B cell (primary cell): ENCODE results near the gene PDE3B. TPM values are rescaled to one million over a fixed set of nuclear protein-coding genes. Genes with fewer than 3 reads are reported as not detected.

ENCODE experiments used
- ATAC-seq: fragments of 200-7000 bp; cut with Tn5 transposase; one replicate; pipeline ENCODE4 v1.10.0; 2021; ENCODE audit warnings: low read depth, mild to moderate bottlenecking, moderate number of reproducible peaks, moderate library complexity
- CTCF ChIA-PET: fragments of 350-600 bp; sonication (Branson Sonifier 250); formaldehyde crosslinking; loops from one replicate; lab custom pipeline; 2021; ENCODE audit warnings: antibody characterized with exemption, inconsistent platforms; lab: Charles Lee
- POLR2A ChIA-PET: fragments of 350-600 bp; sonication (Branson Sonifier 250); formaldehyde crosslinking; loops from one replicate; lab custom pipeline; 2021; ENCODE audit warnings: antibody characterized with exemption; lab: Charles Lee
- DNase-seq: peaks from one replicate; pipeline ENCODE4 v3.0.0; 2013
- H2AFZ ChIP-seq: 2 replicates; pipeline ENCODE4 v1.6.1; 2012; ENCODE audit warnings: mild to moderate bottlenecking, low read depth, low read length; ENCODE audit not compliant: insufficient read depth, poor library complexity, severe bottlenecking
- H3K27ac ChIP-seq, 2 donors: 1 replicate in 1 of 2; 2 replicates in 1 of 2; pipeline ENCODE4 v1.5.1; 2012 to 2013; ENCODE audit warnings: low read length in 2 of 2, mild to moderate bottlenecking in 2 of 2, moderate library complexity in 1 of 2
- H3K27me3 ChIP-seq, 4 experiments: fragments of 200-600 bp in 1 of 4; sonication (generic) in 1 of 4; replicated peaks in 1 of 4; 1 replicate in 2 of 4; 2 replicates in 2 of 4; pipeline versions ENCODE4 v1.6.1 to v1.7.0; 2013 to 2016; ENCODE audit warnings: low read length in 3 of 4, mild to moderate bottlenecking in 2 of 4, mixed read lengths in 1 of 4, moderate library complexity in 1 of 4; ENCODE audit not compliant: insufficient read depth in 4 of 4, control insufficient read depth in 3 of 4; ENCODE audit errors: control extremely low read depth in 1 of 4
- H3K36me3 ChIP-seq, 2 experiments: replicated peaks in 1 of 2; 1 replicate in 1 of 2; 2 replicates in 1 of 2; pipeline versions ENCODE4 v1.6.1 to v1.7.1; 2013; ENCODE audit warnings: low read length in 1 of 2; ENCODE audit not compliant: insufficient read depth in 2 of 2, control insufficient read depth in 1 of 2; ENCODE audit errors: control extremely low read depth in 1 of 2, extremely low read depth in 1 of 2
- H3K4me1 ChIP-seq, 2 donors: fragments of 200-600 bp in 1 of 2; sonication (generic) in 1 of 2; 1 replicate in 1 of 2; 2 replicates in 1 of 2; pipeline versions ENCODE4 v1.5.1 to v1.6.1; 2013 to 2017; ENCODE audit warnings: low read length in 2 of 2; ENCODE audit not compliant: control insufficient read depth in 2 of 2, insufficient read depth in 2 of 2
- H3K4me2 ChIP-seq: replicated peaks from 2 replicates; pipeline ENCODE3; 2012; ENCODE audit warnings: mild to moderate bottlenecking, low read depth, low read length; ENCODE audit not compliant: poor library complexity, severe bottlenecking
- H3K4me3 ChIP-seq, 5 experiments: fragments of 200-600 bp in 1 of 5; sonication (generic) in 1 of 5; 1 replicate in 3 of 5; 2 replicates in 2 of 5; pipeline versions ENCODE4 v1.5.1 to v1.7.0; 2011 to 2016; ENCODE audit warnings: low read length in 4 of 5, mild to moderate bottlenecking in 4 of 5, low read depth in 2 of 5, control low read depth in 1 of 5, moderate library complexity in 1 of 5; ENCODE audit not compliant: insufficient read depth in 1 of 5; ENCODE audit errors: control extremely low read depth in 1 of 5, extremely low read depth in 1 of 5
- H3K79me2 ChIP-seq: fragments of 200-600 bp; sonication (generic); one replicate; pipeline ENCODE4 v1.6.0; 2016; ENCODE audit warnings: low read length; ENCODE audit not compliant: control insufficient read depth, insufficient read depth
- H3K9ac ChIP-seq: fragments of 200-600 bp; sonication (generic); 2 replicates; pipeline ENCODE4 v1.6.1; 2017; ENCODE audit warnings: mild to moderate bottlenecking, low read length, moderate library complexity
- H3K9me3 ChIP-seq, 3 donors: one replicate each; pipeline versions ENCODE4 v1.6.1 to v1.7.1; 2013; ENCODE audit warnings: low read length in 2 of 3; ENCODE audit not compliant: control insufficient read depth in 2 of 3, insufficient read depth in 1 of 3; ENCODE audit errors: control extremely low read depth in 1 of 3
- H4K20me1 ChIP-seq: 2 replicates; pipeline ENCODE4 v1.6.0; 2012; ENCODE audit warnings: mild to moderate bottlenecking, low read length; ENCODE audit not compliant: insufficient read depth, control insufficient read depth, poor library complexity, severe bottlenecking
- H3K27ac Mint-ChIP-seq: one replicate; pipeline ENCODE4 v1.8.0; 2021; ENCODE audit warnings: mixed read lengths
- H3K27me3 Mint-ChIP-seq: one replicate; pipeline ENCODE4 v1.8.0; 2021; ENCODE audit warnings: mixed read lengths
- H3K4me1 Mint-ChIP-seq: one replicate; pipeline ENCODE4 v1.8.0; 2021; ENCODE audit warnings: mixed read lengths
- H3K4me3 Mint-ChIP-seq: one replicate; pipeline ENCODE4 v1.8.0; 2021; ENCODE audit warnings: mixed read lengths
- H3K9me3 Mint-ChIP-seq: one replicate; pipeline ENCODE4 v1.8.0; 2022; ENCODE audit warnings: mixed read lengths; ENCODE audit not compliant: insufficient read depth
- CTCF ChIP-seq: fragments of 200-600 bp; IDR thresholded peaks from one replicate; pipeline ENCODE4 v1.8.0; 2022; ENCODE audit warnings: antibody characterized with exemption, mild to moderate bottlenecking
- EZH2 ChIP-seq: IDR thresholded peaks from 2 replicates; pipeline ENCODE4 v1.6.1; 2012; ENCODE audit warnings: borderline replicate concordance, low read depth, mild to moderate bottlenecking, moderate library complexity, low read length; ENCODE audit not compliant: insufficient read depth, poor library complexity, severe bottlenecking
- WGBS: methylation state at CpG from one replicate; pipeline ENCODE4 v1.1.5; 2013; ENCODE audit warnings: missing lambda C conversion rate; ENCODE audit not compliant: insufficient coverage; 5-methylcytosine and 5-hydroxymethylcytosine counted together
- intact Hi-C: fragments of 100-400 bp; cut with micrococcal nuclease; formaldehyde crosslinking; loops from one replicate; pipeline ENCODE4 v1.10.0; 2022
- polyA plus RNA-seq: library from polyadenylated mRNA; depleted of rRNA; stranded (reverse); fragments of >200 nt; gene quantifications from 2 replicates; pipeline ENCODE4 v1.2.3, GENCODE V29; 2012
- total RNA-seq, 2 donors: library from RNA; stranded (reverse); fragments of 120-200 nt in 1 of 2; gene quantifications; 1 replicate in 1 of 2; 2 replicates in 1 of 2; pipeline versions ENCODE4 v1.2.3 to v1.2.4, GENCODE V29; 2013 to 2022

Gene PDE3B
- total and polyA plus RNA-seq, 2 donors (not counting 1 experiment from before 2014, with no cell fraction given): 1.0 to 60.7 TPM

GRCh38 chr11:14852571-14853177 lies 209.1 kb downstream of the PDE3B start:
- 100% methylated on average over 1 of the region's 4 CpGs for WGBS
- intact Hi-C loops: no loop called here
- H3K27ac Mint-ChIP-seq: no peak overlapping the region
- no peak overlapping the region for H3K4me3 Mint-ChIP-seq
- Histone ChIP-seq H3K27me3 (no peaks in the 10 kb centered on the region), H3K4me2 (no peak overlapping the region), H3K27ac (no peak overlapping the region), H3K4me3 (no peak overlapping the region), H3K79me2 (no peaks in the 10 kb centered on the region), H4K20me1 (no peaks in the 10 kb centered on the region), H2AFZ (no peak overlapping the region), H3K36me3 (no peaks in the 10 kb centered on the region), H3K9ac (no peak overlapping the region), H3K9me3 (no peaks in the 10 kb centered on the region), H3K4me1 (no peaks in the 10 kb centered on the region)
- ATAC-seq (no peak), DNase-seq (no peak)
- H3K27me3 Mint-ChIP-seq: peaks cover 8% of the 10 kb centered on the region
- POLR2A ChIA-PET: no interaction called here
- CTCF ChIA-PET: no interaction called here
- H3K9me3 Mint-ChIP-seq: no peaks in the 10 kb centered on the region
- TF ChIP-seq CTCF: no peak
- no peak for TF ChIP-seq EZH2
- no peaks in the 10 kb centered on the region for H3K4me1 Mint-ChIP-seq

- Histone ChIP-seq H3K4me3 (no peak overlapping the region), H3K36me3 (no peaks in the 10 kb centered on the region), H3K9ac (no peak overlapping the region), H2AFZ (no peak overlapping the region), H4K20me1 (no peaks in the 10 kb centered on the region), H3K4me2 (no peak overlapping the region), H3K27me3 (no peaks in the 10 kb centered on the region), H3K9me3 (no peaks in the 10 kb centered on the region), H3K27ac (no peak overlapping the region), H3K4me1 (no peaks in the 10 kb centered on the region), H3K79me2 (no peaks in the 10 kb centered on the region)
- intact Hi-C loops: no loop called here
- TF ChIP-seq EZH2: no peak
- TF ChIP-seq CTCF: no peak
- Mint-ChIP-seq H3K27me3 (peaks cover 8% of the 10 kb centered on the region), H3K9me3 (no peaks in the 10 kb centered on the region), H3K4me3 (no peak overlapping the region), H3K4me1 (no peaks in the 10 kb centered on the region), H3K27ac (no peak overlapping the region)
- ATAC-seq: no peak
- no peak for DNase-seq
- ChIA-PET POLR2A (no interaction called here), CTCF (no interaction called here)
Observed at GRCh38 chr11:14854057-14854456, 210.5 kb downstream of the PDE3B start.
